AG04450 (cell line): ENCODE results near the gene FBXW7. TPM values are rescaled to one million over a fixed set of nuclear protein-coding genes. Genes with fewer than 3 reads are reported as not detected.

Experiments used
- CTCF ChIA-PET: fragments of 300-600, 350-600 bp; formaldehyde crosslinking; extraction: SDS; loops from one replicate; lab custom pipeline; 2022; ENCODE audit warnings: antibody characterized with exemption, inconsistent platforms; lab: Charles Lee
- POLR2A ChIA-PET: fragments of 350-600 bp; formaldehyde crosslinking; extraction: SDS; loops from one replicate; lab custom pipeline; 2021; ENCODE audit warnings: antibody characterized with exemption, inconsistent platforms; lab: Yijun Ruan, JAX
- DNase-seq: peaks from one replicate; pipeline ENCODE4 v3.0.0-alpha.2; 2011; ENCODE audit warnings: low read depth, low spot score
- H3K27ac ChIP-seq: one replicate; pipeline ENCODE4 v1.5.1; 2012; ENCODE audit warnings: low read depth, low read length, control low read depth
- H3K27me3 ChIP-seq: one replicate; pipeline ENCODE4 v1.6.0; 2012; ENCODE audit warnings: low read length; ENCODE audit not compliant: control insufficient read depth, insufficient read depth
- H3K4me3 ChIP-seq: 2 replicates; pipeline ENCODE4 v1.5.1; 2011; ENCODE audit warnings: mild to moderate bottlenecking, low read depth, low read length, control low read depth
- H3K9me3 ChIP-seq: 2 replicates; pipeline ENCODE4 v1.5.1; 2012; ENCODE audit warnings: low read length; ENCODE audit not compliant: control insufficient read depth, insufficient read depth
- polyA plus RNA-seq: library from polyadenylated mRNA; depleted of rRNA; stranded (reverse); fragments of >200 nt; gene quantifications from 2 replicates; pipeline ENCODE4 v1.2.3, GENCODE V29; 2011
- TF ChIP-seq, protein P1 (sequence below): IDR thresholded peaks from 2 replicates; pipeline ENCODE4 v1.5.1; 2011; ENCODE audit warnings: low read depth, low read length, control low read depth, inconsistent platforms

The FBXW7 gene
- polyA plus RNA-seq, 1 experiment = 16.3 TPM

DNA sequence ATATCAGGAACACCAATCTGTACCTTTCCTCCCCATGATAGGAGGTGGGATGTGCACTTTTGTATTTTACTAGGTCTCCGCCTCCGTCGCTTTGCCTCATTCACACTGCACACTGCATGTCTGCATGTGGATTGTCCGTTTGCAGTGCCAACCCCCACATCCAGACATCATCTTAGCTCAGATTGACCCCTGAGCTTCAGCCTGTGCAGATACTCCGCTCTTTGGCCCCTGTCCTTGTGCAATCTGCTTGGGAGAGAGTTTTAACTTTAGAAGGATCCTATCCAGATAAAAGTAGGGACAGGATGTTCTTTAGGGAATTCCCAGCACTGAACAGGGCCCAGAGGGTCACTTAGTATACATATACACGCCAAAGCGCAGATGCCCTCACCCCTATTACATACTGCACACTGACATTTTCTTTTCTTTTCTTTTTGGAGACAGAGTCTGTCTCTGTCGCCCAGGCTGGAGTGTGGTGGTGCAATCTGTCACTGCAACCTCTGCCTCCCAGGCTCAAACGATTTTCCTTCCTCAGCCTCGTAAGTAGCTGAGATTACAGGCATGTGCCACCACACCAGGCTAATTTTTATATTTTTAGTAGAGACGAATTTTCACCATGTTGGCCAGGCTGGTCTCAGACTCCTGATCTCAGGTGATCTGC, 43.3 kb upstream of the FBXW7 start:
- POLR2A ChIA-PET = no interaction called here
- H3K4me3 ChIP-seq = no peak overlapping the region
- TF ChIP-seq, protein P1, sequence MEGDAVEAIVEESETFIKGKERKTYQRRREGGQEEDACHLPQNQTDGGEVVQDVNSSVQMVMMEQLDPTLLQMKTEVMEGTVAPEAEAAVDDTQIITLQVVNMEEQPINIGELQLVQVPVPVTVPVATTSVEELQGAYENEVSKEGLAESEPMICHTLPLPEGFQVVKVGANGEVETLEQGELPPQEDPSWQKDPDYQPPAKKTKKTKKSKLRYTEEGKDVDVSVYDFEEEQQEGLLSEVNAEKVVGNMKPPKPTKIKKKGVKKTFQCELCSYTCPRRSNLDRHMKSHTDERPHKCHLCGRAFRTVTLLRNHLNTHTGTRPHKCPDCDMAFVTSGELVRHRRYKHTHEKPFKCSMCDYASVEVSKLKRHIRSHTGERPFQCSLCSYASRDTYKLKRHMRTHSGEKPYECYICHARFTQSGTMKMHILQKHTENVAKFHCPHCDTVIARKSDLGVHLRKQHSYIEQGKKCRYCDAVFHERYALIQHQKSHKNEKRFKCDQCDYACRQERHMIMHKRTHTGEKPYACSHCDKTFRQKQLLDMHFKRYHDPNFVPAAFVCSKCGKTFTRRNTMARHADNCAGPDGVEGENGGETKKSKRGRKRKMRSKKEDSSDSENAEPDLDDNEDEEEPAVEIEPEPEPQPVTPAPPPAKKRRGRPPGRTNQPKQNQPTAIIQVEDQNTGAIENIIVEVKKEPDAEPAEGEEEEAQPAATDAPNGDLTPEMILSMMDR = no peak
- H3K9me3 ChIP-seq = no peaks in the 10 kb centered on the region
- no peak overlapping the region for H3K27ac ChIP-seq
- no peaks in the 10 kb centered on the region for H3K27me3 ChIP-seq
- CTCF ChIA-PET = interaction anchor here (1.0 kb wide), 1 partner anchor 125 kb away, joined by 3 read pairs; no protein-coding TSS in a partner anchor
- no peak for DNase-seq

DNA sequence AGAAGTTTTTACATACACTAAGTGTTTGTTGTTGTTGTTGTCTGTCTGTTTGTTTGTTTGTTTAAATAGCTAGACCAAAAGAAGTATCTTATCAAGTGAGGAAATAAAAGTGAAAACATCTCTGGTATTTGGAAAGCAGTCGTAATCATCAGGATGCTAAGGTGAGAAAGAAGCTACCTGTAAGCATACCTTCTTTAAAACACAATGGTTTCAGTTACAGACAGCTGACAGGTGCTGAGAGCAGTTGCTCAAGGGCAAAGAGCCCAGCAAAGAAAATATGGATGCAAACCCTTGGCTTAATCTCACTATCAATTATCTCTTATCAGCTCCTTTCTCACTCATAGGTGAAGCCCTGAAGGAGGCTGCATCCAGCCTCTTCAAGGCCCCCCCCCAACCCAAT, 42.8 kb upstream of the FBXW7 start:
- Histone ChIP-seq H3K27me3 (no peaks in the 10 kb centered on the region), H3K4me3 (no peak overlapping the region), H3K9me3 (no peaks in the 10 kb centered on the region), H3K27ac (no peak overlapping the region)
- TF ChIP-seq, protein P1 = no peak
- no peak for DNase-seq
- ChIA-PET POLR2A (no interaction called here), CTCF (no interaction called here)

DNA sequence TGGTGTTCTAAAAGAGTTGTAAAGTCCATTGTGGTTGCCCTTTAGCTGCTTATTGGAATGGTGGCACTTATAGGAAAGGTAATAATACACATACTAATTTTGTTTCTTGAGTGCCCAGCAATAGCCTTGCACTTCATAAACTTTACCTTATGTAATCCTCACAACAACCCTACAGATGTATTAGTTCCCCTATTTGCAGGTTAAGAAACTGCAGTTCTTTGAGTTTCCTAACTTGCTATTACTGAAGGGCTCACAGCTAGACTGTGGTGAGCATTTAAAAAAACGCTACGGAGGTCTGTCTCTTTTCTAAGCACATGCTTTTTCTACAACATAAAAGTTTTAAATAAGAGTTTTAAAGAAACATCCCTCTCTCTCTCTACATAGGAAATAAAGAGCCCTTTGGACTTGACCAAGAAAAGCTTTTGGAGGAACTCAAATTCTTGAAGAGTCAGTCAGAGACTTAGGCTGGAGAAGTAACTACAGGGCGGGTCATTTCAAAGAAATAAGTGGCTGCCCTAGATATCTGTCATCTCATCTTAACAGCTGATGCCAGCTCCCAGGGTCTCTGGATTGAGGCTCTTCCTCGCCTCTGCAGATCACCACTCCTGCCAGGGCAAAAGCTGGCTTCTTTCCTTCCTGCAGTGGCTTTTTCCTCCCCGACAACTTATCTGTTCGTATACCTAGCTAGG, 42.0 kb upstream of the FBXW7 start:
- ChIA-PET CTCF (interaction anchor here (1.0 kb wide), 1 partner anchor 77 kb away, joined by 3 read pairs; no protein-coding TSS in a partner anchor), POLR2A (no interaction called here)
- no peak for DNase-seq
- Histone ChIP-seq H3K9me3 (no peaks in the 10 kb centered on the region), H3K4me3 (no peak overlapping the region), H3K27ac (no peak overlapping the region), H3K27me3 (no peaks in the 10 kb centered on the region)
- TF ChIP-seq, protein P1 = no peak

- ChIA-PET POLR2A (no interaction called here), CTCF (no interaction called here)
- no peak for DNase-seq
- Histone ChIP-seq H3K4me3 (no peak overlapping the region), H3K9me3 (no peaks in the 10 kb centered on the region), H3K27me3 (no peaks in the 10 kb centered on the region), H3K27ac (no peak overlapping the region)
- TF ChIP-seq, protein P1 = no peak
Observed at GRCh38 chr4:152575533-152575932, 39.6 kb upstream of the FBXW7 start.

- Histone ChIP-seq H3K4me3 (no peak overlapping the region), H3K27me3 (no peaks in the 10 kb centered on the region), H3K27ac (no peak overlapping the region), H3K9me3 (no peaks in the 10 kb centered on the region)
- ChIA-PET POLR2A (no interaction called here), CTCF (no interaction called here)
- no peak for DNase-seq
- TF ChIP-seq, protein P1 = no peak
Observed at GRCh38 chr4:152573861-152574260, 38.0 kb upstream of the FBXW7 start.
